Lung microvascular endothelial cell (primary cell): ENCODE data around the gene UCMA. TPM values are rescaled to one million over a fixed set of nuclear protein-coding genes. Genes with fewer than 3 reads are reported as not detected.

Experiments used
- DNase-seq, 2 donors: peaks; one replicate each; pipeline versions ENCODE4 v3.0.0 to v3.0.0-alpha.2; 2010; ENCODE audit warnings: low read depth in 2 of 2
- total RNA-seq: library from RNA; depleted of rRNA; stranded (reverse); fragments of >200 nt; gene quantifications from 2 replicates; pipeline ENCODE4 v1.2.1, GENCODE V29; 2014

The UCMA gene
- total RNA-seq, 1 donor from 2014 or later: not detected

DNA sequence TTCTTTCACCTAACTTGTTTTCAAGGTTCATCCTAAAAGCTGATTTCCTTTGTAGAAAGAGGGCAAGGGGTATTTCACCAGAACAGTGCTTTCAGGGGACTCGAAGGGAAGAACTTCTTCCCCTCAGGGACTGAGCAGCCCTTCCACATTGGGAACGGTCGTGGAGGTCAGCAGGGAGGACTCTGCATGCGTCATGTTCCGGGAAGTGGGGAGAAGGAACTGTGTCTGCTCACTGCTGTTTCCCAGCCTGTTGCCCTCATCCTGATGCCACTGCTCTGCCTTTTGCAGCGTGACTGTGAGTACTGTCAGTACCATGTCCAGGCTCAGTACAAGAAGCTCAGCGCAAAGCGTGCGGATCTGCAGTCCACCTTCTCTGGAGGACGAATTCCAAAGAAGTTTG lies 45.6 kb downstream of the UCMA start:
- DNase-seq: no peak

DNA sequence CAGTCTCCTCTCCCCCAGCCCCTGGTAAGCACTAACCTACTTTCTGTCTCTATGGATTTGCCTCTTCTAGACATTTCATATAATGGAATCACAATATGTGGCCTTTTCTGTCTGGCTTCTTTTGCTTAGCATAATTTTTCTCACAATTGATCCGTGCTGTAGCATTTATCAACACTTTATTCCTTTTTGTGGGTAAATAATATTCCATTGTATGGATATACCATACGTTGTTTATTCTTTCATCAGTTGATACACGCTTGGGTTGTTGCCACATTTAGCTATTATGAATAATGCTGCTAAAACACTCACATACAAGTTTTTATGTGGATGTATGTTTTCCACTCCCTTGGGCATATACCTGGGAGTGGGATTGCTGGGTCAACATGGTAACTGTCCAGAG lies 47.0 kb downstream of the UCMA start:
- no peak for DNase-seq

DNA sequence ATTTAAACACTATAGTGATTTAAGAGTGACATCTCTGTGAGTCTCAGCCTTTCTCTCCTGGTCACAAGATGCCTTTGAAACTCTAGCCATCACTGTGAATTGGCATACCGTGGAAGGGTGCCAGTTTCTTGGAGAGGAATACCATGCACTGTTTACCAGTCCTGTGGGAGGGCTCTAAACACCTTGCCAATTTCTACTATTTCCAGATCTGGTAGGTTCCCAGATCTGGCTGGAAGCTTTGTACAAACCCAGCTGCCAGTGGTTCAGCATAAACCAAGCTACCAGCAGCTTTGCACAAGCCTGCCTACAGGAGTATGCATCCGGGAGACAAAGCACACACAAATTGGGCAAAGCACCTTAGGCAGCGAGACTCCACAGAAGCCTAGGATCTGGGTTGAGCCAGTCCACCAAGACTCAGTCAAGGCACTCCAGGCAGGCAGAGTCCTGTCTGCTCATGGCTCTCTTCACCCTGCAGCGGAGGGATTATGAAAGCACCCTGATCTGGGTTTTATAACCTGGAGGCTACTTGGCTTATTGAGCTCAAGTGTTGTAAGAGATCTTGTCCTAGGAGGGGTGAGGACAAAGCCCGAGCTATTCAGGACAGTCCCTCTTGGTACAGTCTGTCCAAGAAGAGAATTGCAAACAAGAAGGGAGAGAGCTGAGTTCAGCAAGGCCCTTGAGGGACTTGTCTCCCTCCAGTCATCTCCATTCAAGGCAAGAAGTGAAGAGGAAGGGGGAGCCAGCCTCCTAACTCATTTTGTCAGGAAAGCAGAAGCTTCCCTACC lies 49.3 kb downstream of the UCMA start:
- no peak for DNase-seq

DNA sequence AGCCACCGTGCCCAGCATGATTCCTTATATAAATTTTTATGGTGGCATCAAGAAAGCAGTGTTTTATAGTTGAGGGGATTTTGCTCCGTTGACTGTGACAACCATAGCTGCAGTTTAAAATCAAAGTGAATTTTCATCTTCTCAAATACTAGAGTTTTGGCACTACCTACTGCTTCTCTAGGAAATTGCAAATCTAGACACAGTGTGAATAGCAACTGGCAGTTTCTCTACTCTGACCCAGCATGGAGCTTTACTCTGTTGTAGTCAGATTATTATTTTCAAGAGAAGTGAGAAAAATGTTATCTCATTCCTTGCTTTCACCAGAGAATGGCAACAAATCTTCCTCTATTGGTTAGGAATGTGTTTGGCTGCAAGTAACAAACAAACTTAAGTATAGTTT lies 49.9 kb downstream of the UCMA start:
- no peak for DNase-seq

DNA sequence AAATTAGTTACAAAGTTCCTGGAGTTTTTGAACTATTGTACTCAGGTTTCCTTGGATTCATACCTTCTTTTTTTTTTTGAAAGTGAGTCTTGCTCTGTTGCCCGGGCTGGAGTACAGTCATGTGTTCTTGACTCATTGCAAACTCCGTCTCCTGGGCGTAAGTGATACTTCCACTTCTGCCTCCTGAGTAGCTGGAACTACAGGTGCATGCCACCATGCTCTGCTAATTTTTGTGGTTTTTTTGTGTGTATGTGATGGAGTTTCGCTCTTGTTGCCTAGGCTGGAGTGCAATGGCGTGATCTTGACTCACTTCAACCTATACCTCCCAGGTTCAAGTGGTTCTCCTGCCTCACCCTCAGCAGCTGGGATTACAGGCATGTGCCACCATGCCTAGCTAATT lies 50.5 kb downstream of the UCMA start:
- no peak for DNase-seq

DNA sequence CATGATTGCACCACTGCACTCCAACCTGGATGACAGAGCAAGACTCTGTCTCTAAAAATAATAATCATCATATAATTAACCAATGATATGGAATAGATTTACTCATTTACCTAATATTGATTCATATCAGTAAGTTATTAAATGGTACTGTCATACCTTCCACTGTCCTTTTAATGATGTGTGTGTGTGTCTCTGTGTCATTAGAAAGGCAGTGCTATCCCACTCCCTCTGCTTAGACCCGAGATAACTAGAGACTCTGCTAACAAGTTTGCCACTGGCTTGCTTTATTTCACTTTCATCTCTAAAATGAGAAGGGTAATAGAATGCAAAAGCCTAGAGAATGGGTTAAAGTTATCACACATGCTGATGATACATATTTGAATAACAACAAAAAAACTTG lies 51.8 kb downstream of the UCMA start:
- no peak for DNase-seq

DNA sequence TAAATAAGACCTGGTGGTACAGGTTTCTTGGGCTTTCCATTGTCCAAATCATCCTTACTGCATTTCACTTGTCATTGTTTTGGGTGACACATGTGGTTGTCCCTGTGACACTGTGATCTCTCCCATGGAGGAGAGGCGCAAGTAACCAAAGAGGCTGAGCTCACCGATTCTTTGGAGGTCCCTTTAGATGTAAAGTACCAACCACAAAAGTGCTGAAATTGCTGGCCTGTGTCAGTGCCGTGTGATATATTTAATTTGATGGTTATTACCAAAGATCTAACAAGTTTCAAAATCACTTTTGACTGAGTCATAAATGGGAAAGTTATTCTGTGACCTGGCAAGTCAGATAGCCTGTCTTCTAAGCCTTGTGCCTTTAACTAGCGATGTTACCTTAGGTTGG lies 53.4 kb downstream of the UCMA start:
- DNase-seq: no peak

DNA sequence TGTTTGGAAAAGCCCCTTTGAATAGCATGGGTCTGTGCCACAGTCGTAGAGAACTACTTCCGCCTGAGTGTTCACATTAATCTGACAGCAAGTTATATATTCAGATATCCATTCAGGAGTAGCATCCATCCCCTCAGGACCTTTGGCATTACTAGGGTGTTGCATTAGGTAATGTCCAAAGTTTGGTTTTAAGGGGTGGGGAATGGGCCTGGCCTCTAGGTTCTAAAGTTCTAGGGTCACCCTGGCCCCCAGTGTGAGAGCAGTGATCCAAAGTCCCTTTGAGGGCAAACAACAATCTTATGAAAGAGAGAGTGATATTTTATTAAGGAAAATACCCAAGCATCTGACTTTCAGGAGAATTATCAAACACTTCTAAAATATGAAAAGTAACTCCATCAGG lies 60.6 kb downstream of the UCMA start:
- DNase-seq: no peak

Other genes with a start within 250 kb of the UCMA start
- gene CCDC3, start 232.7 kb downstream of the UCMA start, total RNA-seq: under 0.01 and 0.60 TPM in 2 replicates
- gene OPTN, start 134.2 kb downstream of the UCMA start, total RNA-seq: 70.8 and 105 TPM in 2 replicates
- 2.4 and 5.0 TPM in 2 replicates for gene MCM10, start 72.8 kb downstream of the UCMA start, total RNA-seq
- 7.2 and 12.1 TPM in 2 replicates for gene PHYH, start 65.7 kb upstream of the UCMA start, total RNA-seq
- 29.0 and 35.1 TPM in 2 replicates for gene SEPHS1, start 113.9 kb upstream of the UCMA start, total RNA-seq